ENCODE measurements around the gene UTS2B.

UTS2B gene

DNA sequence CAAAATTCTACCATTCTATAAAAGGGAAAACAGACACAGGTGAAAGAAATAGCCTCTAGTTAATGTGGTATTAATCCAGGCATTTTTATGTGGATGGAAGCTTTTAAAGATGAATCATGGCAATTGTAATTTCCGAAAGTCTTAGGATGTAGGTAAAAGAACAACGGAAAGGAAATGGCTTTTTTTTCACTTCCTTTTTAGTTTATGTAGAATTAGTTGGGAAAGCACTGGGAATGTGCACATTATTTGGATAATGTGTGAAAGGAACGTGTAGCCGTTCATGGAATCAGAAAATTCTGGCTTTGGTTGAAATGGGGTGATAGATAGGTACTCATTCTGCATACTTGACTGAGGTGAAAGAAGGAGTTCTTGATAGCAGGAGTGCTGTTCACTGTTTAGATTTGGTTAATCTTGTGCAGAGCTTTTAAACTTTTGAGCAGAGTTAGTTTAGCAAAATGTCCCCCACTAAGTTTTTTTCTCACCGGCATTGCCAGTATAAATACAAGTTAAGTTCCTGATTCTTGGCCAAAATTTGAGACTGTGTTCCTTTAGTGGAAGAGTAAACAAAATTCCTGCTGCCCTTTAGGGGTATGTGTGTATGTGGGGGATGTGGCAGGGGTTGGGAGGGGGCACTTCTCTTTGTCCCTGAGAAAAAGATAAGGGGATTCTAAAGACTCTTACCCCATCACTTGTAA, 20.2 kb upstream of the UTS2B start:
- DNase-seq, result no peak

DNA sequence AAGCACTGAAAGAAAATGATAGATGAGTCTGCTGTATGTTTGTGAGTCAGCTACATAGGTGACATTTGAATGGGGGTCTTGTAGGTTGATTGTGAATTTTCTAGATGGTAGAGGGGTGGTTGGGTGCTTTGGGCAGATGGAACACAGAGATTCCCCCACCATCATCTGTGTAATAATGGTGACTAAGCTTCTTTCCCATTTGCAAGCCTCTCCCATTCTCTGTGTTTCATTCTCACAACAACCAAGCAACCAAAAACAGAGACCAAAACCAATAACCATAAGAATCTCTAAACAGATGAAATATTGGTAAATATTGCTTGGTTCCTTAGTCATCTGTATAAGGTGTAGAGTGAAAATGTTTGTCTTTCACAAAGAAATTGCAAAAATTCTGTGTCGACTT, 17.8 kb upstream of the UTS2B start:
- DNase-seq, result no peak

- no peak for DNase-seq
These were observed 16.9 kb upstream of the UTS2B start for GRCh38 chr3:191347228-191347627.

DNA sequence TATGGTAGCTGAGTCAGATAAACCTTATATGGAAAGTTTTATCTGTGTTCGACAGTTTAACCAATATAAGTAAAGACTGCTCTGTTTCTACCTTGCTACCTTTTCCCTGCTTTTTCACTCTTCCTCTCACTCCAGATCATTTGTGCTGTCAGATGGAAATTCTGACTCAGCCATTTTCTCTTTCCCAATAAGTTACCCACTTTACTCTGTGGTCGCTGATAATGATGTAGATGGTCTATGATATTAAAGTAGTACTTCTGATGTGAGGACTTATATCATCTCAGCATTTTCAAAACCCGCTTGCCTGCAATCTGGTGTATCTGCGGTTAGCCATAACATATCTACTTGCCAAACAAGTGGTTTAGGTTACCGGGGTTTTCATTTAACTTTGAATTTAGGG, 15.0 kb upstream of the UTS2B start:
- DNase-seq, result no peak

- DNase-seq, result no peak
These were observed 13.6 kb upstream of the UTS2B start for GRCh38 chr3:191343913-191344312.

DNA sequence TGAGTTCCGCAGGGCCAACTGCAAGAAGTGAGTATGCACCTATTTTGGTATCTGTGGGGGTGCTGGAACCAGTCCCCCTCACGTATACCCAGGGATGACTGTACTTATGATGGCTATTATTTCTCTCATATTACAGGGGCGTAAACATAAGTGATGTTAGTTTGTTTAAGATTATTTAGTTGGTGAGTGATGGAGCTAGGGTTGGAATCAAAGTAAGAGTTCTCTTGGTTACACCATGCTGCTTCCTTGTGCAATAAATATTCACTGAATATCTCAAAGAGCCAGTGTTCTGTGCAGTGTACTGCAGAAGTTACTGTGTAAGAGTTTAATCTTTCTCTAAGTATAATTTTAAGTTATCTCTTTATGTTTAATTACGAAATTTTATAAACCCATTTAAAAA, 12.8 kb upstream of the UTS2B start:
- no peak for DNase-seq

GRCh38 chr3:191342411-191342810, 12.1 kb upstream of the UTS2B start:
- no peak for DNase-seq

DNA sequence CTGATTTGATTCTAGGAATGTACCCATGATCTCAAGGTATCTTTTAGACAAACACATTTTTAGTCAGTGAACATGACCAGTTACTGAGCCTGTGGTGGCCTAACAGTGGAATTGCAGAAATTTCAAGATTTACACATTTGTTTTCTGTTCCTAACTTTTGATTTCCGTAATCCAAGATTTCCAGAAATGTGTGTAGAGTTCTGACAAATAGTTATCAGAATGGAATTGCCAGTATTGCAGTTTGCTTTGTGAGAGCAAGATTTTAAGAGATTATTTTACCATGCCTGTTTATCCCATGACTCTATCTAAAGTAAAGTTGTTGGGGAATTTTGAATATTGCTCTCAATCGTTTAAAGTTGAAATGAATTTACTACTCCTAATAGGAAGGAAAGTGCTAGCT, 11.7 kb upstream of the UTS2B start:
- no peak for DNase-seq

DNA sequence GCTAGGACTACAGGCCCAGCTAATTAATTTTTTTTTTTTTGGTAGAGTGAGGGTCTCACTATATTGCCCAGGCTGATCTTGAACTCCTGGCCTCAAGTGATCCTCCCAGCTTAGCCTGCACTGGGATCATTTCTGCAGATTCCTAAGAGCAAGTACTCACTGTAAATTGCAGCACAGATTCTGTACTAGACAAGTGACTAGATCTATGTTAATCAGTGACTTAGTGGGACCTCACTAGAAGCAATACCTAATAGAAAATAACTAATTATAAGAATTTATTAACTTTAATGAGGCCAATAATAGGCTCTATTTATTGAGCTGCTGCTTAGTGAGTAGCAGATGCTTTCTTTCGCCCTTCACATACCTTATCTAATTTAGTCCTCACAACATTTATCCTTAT, 10.6 kb upstream of the UTS2B start:
- DNase-seq, result no peak

DNA sequence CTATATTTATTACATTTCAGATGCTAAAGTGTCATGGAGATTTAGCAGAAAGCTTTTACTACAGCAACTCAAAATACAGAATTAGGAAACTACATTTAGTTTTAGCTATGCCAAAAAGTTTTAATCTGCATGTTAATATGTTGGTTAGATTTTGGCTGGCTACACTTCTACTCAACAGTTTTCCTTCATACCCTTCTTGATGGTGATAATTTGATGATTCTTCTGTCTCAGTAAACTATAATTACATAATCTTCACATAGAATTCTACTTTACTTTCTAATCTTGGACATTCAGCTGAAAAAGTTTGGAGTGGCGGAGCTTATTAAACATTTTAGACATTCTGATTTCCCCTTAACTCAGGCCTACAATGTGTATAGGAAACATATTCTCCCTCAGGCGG, 10.0 kb upstream of the UTS2B start:
- DNase-seq, result no peak

DNA sequence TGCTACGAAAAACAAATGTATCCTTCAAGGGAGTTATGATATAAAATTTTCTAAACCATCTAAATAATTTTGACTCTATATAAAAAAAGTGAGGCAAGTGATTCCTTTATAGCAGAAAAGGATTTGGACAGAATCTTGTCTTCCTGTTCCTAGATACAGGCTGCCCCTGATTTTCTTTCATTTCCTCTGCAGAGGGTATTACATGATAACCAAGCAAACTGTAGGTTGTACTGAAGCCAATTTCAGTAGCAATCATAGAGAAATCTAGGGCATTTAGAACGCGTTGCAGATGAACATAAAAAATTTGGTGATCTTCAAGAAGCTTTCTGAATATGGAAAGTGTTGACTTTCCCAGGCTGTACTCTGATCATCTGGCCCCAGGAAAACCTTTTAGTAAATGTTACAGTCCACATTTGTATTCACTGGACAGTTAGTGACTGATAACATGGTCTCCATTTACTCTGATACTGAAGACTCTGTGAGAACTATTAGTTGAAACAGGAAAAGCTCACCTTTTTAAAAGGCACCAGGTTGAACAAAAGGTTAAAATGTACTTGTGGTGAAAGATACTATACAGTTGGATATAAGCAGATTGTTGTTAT, 9.1 kb upstream of the UTS2B start:
- DNase-seq, result no peak

DNA sequence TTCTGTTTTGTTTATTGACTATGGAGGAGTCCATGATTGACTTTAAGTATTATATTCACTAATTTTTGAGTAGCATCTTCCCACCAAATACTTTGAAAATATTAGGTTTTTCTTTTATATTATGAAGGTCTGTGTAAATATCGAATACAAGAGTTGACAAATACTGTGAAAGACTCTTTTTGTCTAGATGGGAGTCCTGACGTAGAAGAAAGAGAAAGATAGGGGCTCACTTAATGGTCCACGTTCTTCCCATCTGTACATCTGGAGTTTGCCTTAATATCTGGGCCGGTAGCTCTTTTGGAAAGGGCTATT, 7.8 kb upstream of the UTS2B start:
- no peak for DNase-seq

DNA sequence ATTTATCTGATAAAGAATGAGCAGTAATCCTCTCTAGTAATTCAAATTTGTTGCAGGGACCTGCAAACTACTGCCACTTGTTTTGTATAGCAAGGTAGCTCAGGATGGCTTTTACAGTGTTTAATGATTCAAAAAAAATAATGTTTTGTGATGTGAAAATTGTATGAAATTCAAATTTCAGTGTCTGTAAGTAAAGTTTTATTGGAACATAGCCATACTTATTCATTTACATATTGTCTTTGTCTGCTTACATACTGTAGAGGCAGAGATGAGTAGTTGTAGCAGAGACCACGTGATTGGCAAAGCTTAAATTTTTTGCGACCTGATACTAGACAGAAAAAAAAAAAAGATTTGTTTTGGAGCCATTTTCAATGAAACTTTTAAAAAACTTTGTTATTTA, 6.5 kb upstream of the UTS2B start:
- DNase-seq, result no peak

GRCh38 chr3:191334346-191334893, 4.1 kb upstream of the UTS2B start:
- DNase-seq, result peak; percentile 37

GRCh38 chr3:191333298-191333880, 3.1 kb upstream of the UTS2B start:
- DNase-seq, result no peak

DNA sequence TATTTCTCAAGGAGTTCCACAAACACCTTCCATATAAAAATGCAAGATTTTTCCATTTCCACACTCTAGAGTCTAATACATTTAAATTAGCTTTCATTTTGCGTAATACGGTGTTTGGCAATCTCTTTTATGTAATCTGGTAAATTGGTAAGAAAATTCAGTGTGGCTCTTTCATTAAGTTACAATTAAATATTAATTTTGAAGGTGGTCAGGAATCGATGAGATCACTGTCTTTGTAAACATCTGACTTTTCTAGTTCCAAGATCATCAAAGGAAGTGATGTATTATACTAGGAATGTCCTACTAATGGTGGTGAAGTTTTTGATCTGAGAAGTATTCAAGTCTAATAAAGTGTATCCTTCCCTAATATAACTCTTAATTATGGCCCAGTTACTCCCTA, 1.1 kb upstream of the UTS2B start:
- no peak for DNase-seq

DNA sequence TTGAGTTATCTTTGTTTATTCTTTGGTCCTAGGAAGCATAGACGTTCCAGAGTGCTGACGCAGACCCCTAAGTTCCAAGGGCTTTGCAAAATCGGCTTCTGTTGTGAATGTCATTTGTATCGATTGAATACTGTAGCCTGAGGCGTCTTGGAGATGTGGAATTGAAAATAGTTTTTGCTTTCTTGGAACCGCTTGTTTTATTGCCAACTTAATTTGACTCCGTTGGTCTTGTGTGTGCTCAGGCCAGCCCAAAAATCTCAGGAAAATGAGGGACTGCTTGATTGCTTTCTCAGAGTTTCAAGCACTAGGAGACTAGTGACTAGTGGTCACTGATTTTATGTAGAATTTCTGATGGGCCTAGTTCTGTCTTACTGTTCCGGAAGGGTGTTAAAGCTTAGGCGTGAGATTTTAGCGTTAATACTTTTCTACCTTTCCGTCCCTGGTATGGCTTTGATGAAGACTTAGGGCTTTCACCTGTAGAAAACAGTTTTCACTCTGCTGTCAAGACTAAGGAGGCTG, 263 bp upstream of the UTS2B start:
- DNase-seq, result no peak

DNA sequence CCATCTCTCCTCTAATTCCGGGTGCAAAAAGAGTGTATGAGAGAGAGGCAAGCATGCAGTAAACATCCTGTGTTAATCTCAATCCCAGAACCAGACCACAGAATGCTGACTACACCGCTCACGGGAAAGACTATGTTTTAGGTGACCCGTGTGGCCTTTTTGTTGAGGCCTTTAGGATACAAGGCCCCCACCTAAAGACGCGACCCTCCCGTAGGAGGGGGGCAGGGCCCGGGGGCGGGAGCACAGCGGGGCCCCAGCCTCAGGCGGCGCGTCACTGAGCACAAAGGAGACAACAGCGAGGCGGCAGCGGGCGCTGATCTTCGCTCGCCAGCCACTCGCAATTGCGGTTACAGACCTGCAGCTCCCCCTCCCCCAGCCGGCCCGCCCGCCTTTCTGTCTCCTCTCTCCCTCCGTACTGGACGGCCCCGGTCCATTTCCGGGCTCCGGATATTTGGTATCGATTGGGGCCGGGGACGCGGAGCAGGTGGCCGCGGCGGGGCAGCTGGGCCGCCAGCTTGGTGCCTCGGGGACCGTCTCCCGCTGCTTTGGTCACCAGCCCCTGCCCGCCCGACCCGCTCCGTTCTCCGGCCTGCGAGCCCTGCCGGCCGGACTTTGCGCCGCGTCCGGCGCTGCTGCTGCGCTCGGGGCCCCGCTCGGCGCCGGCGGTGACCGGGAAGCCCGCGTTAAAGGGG, 1.2 kb downstream of the UTS2B start, which contains the start of gene CCDC50:
Gene CCDC50, plus strand, starts transcription at position 433 of the 692 bp plus-strand sequence. CDS start 281 bp downstream, outside the sequence.
- DNase-seq, result peak; percentile 32

DNA sequence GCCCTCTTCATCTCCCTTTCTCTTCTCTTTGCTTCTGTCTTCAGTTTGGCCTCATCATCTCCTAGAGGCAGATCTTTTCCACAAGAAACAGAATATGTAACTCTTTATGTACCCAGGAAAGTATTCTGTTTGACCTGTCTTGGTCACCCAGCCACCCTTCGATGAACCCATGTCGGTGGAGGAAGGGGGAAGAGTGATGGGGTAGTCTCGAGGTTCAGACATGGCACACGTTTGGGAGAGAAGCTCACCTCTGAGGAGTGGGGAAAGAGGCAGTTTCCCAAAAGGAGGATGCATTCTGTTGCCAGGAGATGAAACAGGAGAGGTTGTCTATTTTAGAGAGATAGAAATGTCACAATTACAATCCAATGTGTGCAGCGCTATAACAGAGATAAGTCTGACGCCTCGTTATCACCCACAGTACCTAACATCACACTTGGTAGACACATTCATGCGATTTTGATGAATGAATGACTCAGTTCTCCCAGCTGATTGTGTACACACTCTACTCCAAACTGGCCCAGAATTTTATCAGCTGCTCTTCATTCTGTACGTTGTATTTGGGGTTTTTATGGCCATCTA, 1.9 kb downstream of the UTS2B start:
- no peak for DNase-seq

GRCh38 chr3:191327526-191327925, 2.8 kb downstream of the UTS2B start:
- no peak for DNase-seq

DNA sequence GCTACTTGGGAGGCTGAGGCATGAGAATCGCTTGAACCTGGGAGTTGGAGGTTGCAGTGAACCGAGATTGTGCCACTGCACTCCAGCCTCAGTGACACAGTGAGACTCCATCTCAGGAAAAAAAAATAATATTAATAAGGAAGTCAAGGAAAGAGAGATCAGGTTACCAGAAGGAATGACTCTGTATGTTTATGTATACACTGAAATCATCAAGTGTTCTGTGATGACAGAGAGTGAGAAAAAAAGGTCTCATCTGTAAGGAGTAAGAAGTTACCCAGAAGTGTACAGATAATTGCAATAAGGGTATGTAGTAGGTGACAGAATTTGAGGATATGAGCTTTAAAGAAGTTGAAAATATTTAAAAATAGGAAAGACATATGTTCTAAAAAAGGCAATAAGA, 5.4 kb downstream of the UTS2B start:
- DNase-seq, result no peak

GRCh38 chr3:191321019-191321767, 9.1 kb downstream of the UTS2B start:
- no peak for DNase-seq
